B cell (primary cell): Measurements from ENCODE around the gene DDAH2.

Source experiments
- EZH2 ChIP-seq: IDR thresholded peaks from 2 replicates; pipeline ENCODE4 v1.6.1; 2012; ENCODE audit warnings: borderline replicate concordance, low read depth, mild to moderate bottlenecking, moderate library complexity, low read length; ENCODE audit not compliant: insufficient read depth, poor library complexity, severe bottlenecking
- TF ChIP-seq, protein P1 (sequence below): fragments of 200-600 bp; IDR thresholded peaks from one replicate; pipeline ENCODE4 v1.8.0; 2022; ENCODE audit warnings: antibody characterized with exemption, mild to moderate bottlenecking

GRCh38 chr6:31752739-31753319 lies 23.7 kb upstream of the DDAH2 start:
- TF ChIP-seq, protein P1, sequence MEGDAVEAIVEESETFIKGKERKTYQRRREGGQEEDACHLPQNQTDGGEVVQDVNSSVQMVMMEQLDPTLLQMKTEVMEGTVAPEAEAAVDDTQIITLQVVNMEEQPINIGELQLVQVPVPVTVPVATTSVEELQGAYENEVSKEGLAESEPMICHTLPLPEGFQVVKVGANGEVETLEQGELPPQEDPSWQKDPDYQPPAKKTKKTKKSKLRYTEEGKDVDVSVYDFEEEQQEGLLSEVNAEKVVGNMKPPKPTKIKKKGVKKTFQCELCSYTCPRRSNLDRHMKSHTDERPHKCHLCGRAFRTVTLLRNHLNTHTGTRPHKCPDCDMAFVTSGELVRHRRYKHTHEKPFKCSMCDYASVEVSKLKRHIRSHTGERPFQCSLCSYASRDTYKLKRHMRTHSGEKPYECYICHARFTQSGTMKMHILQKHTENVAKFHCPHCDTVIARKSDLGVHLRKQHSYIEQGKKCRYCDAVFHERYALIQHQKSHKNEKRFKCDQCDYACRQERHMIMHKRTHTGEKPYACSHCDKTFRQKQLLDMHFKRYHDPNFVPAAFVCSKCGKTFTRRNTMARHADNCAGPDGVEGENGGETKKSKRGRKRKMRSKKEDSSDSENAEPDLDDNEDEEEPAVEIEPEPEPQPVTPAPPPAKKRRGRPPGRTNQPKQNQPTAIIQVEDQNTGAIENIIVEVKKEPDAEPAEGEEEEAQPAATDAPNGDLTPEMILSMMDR: no peak
- TF ChIP-seq EZH2: no peak
